Lower lobe of right lung (tissue), 2 donors: Measurements from ENCODE around the gene FAM89B. TPM values are rescaled to one million over a fixed set of nuclear protein-coding genes. Genes with fewer than 3 reads are reported as not detected.

ENCODE experiments used
- ATAC-seq, 2 donors: fragments of 200-7000 bp; cut with Tn5 transposase; one replicate each; pipeline ENCODE4 v1.9.1; 2020 to 2022; ENCODE audit warnings: mild to moderate bottlenecking in 2 of 2, moderate library complexity in 2 of 2
- DNase-seq: peaks from one replicate; pipeline ENCODE4 v3.0.0-alpha.2; 2020
- H3K27ac ChIP-seq: fragments of 200-600 bp; one replicate; pipeline ENCODE4 v1.8.0; 2022
- H3K27me3 ChIP-seq: fragments of 200-600 bp; one replicate; pipeline ENCODE4 v1.8.0; 2022; ENCODE audit warnings: low read depth
- H3K36me3 ChIP-seq: fragments of 200-600 bp; one replicate; pipeline ENCODE4 v1.8.0; 2022; ENCODE audit warnings: mild to moderate bottlenecking
- H3K4me1 ChIP-seq: fragments of 200-600 bp; one replicate; pipeline ENCODE4 v1.8.0; 2022
- H3K4me3 ChIP-seq: fragments of 200-600 bp; one replicate; pipeline ENCODE4 v1.8.0; 2022; ENCODE audit warnings: mild to moderate bottlenecking
- H3K9me3 ChIP-seq: fragments of 200-600 bp; one replicate; pipeline ENCODE4 v1.8.0; 2022
- CTCF ChIP-seq: fragments of 200-600 bp; IDR thresholded peaks from one replicate; pipeline ENCODE4 v1.8.0; 2022; ENCODE audit warnings: antibody characterized with exemption, mild to moderate bottlenecking
- intact Hi-C: fragments of 100-400 bp; cut with DNase I; formaldehyde crosslinking; loops from one replicate; pipeline ENCODE4 v1.11.0; 2022
- total RNA-seq: library from RNA; stranded (reverse); fragmentation: NEBNext Ultra II Directional; extraction: Animal tissue kit (Norgen Biotek cat#: 25700); gene quantifications from one replicate; pipeline ENCODE4 v1.2.1, GENCODE V29; 2021
- donor health status: DM: no; HTN: yes; CAD: no; lungs with severe emphysema.

FAM89B gene
- total RNA-seq, 1 donor from 2014 or later = 48.6 TPM

- H3K36me3 ChIP-seq = peaks cover 32% of the 10 kb centered on the region
- H3K4me3 ChIP-seq = no peak overlapping the region
- no peak for DNase-seq
- no peak for ATAC-seq
- no peak overlapping the region for H3K27ac ChIP-seq
- no peaks in the 10 kb centered on the region for H3K9me3 ChIP-seq
- H3K4me1 ChIP-seq = peaks cover 29% of the 10 kb centered on the region
- no peak for TF ChIP-seq CTCF
- intact Hi-C loops = no loop called here
- no peaks in the 10 kb centered on the region for H3K27me3 ChIP-seq
Measured at GRCh38 chr11:65548395-65548794, 23.9 kb upstream of the FAM89B start.

- Histone ChIP-seq H3K27me3 (no peaks in the 10 kb centered on the region), H3K36me3 (peaks cover 38% of the 10 kb centered on the region), H3K9me3 (no peaks in the 10 kb centered on the region), H3K27ac (no peak overlapping the region), H3K4me3 (no peak overlapping the region), H3K4me1 (peaks cover 32% of the 10 kb centered on the region)
- no peak for TF ChIP-seq CTCF
- DNase-seq (no peak), ATAC-seq (no peak)
- intact Hi-C loops = no loop called here
Measured at GRCh38 chr11:65549096-65549495, 23.2 kb upstream of the FAM89B start.

- no peak overlapping the region for H3K4me3 ChIP-seq
- no peak overlapping the region for H3K27ac ChIP-seq
- peak; percentile 80 for ATAC-seq
- TF ChIP-seq CTCF = peak; percentile 68
- DNase-seq = peak; percentile 84
- H3K9me3 ChIP-seq = no peaks in the 10 kb centered on the region
- H3K27me3 ChIP-seq = no peaks in the 10 kb centered on the region
- peaks cover 32% of the 10 kb centered on the region for H3K36me3 ChIP-seq
- H3K4me1 ChIP-seq = peaks cover 50% of the 10 kb centered on the region
- intact Hi-C loops = no loop called here
Measured at GRCh38 chr11:65551572-65552387, 20.6 kb upstream of the FAM89B start.

- ATAC-seq = peak; percentile 7 to 12
- Histone ChIP-seq H3K27me3 (no peaks in the 10 kb centered on the region), H3K9me3 (no peaks in the 10 kb centered on the region), H3K4me3 (no peak overlapping the region), H3K4me1 (peaks cover 49% of the 10 kb centered on the region), H3K27ac (no peak overlapping the region), H3K36me3 (peaks cover 29% of the 10 kb centered on the region)
- TF ChIP-seq CTCF = no peak
- intact Hi-C loops = no loop called here
- DNase-seq = no peak
Measured at GRCh38 chr11:65552388-65552951, 19.9 kb upstream of the FAM89B start.

- Histone ChIP-seq H3K9me3 (no peaks in the 10 kb centered on the region), H3K4me1 (peaks cover 50% of the 10 kb centered on the region), H3K27me3 (no peaks in the 10 kb centered on the region), H3K27ac (no peak overlapping the region), H3K36me3 (peaks cover 24% of the 10 kb centered on the region), H3K4me3 (no peak overlapping the region)
- intact Hi-C loops = no loop called here
- no peak for ATAC-seq
- DNase-seq = no peak
- no peak for TF ChIP-seq CTCF
Measured at GRCh38 chr11:65553301-65554001, 18.9 kb upstream of the FAM89B start.
